ENCODE data around the gene AUTS2. TPM values are rescaled to one million over a fixed set of nuclear protein-coding genes. Genes with fewer than 3 reads are reported as not detected.

Gene AUTS2
- total and polyA plus RNA-seq, 9 of the 15 experiments (the other 6 are each of a cell fraction or from before 2014, with no cell fraction given), result 0.58 TPM; not detected in 8

- TF ChIP-seq, protein P1, sequence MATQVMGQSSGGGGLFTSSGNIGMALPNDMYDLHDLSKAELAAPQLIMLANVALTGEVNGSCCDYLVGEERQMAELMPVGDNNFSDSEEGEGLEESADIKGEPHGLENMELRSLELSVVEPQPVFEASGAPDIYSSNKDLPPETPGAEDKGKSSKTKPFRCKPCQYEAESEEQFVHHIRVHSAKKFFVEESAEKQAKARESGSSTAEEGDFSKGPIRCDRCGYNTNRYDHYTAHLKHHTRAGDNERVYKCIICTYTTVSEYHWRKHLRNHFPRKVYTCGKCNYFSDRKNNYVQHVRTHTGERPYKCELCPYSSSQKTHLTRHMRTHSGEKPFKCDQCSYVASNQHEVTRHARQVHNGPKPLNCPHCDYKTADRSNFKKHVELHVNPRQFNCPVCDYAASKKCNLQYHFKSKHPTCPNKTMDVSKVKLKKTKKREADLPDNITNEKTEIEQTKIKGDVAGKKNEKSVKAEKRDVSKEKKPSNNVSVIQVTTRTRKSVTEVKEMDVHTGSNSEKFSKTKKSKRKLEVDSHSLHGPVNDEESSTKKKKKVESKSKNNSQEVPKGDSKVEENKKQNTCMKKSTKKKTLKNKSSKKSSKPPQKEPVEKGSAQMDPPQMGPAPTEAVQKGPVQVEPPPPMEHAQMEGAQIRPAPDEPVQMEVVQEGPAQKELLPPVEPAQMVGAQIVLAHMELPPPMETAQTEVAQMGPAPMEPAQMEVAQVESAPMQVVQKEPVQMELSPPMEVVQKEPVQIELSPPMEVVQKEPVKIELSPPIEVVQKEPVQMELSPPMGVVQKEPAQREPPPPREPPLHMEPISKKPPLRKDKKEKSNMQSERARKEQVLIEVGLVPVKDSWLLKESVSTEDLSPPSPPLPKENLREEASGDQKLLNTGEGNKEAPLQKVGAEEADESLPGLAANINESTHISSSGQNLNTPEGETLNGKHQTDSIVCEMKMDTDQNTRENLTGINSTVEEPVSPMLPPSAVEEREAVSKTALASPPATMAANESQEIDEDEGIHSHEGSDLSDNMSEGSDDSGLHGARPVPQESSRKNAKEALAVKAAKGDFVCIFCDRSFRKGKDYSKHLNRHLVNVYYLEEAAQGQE (IDR thresholded peaks at IDR 0.05; ENCODE audit: borderline replicate concordance), result no peak
- TF ChIP-seq, protein P1 (CRISPR knock-in tag; IDR thresholded peaks at IDR 0.05; ENCODE audit: low read depth), result no peak
Measured at GRCh38 chr7:69591805-69592204, 6.5 kb upstream of the AUTS2 start (continued).

DNA sequence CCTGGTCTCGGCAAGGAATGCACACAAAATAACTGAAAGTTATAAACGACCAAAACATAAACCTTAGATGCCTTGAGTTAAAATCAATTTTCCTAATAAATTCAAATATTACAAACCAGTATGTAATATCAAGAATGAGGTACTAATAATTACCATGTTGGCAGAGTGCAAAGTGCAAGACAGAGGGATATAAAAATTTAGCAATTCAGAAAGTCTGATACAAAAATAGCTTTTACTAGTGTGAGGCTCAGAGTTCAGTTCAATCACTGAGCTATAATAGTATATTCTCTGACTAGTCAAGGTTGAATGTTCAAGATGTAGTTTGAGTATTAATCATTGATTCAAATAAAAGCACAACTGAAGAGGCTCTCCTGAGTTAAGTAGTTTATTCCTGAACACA is 4.8 kb upstream of the AUTS2 start:
- no peak overlapping the region for H3K27ac ChIP-seq (ENCODE audit: extremely low read depth, low read depth, low read length)
- no peak overlapping the region for H2AFZ ChIP-seq (ENCODE audit: low read depth, low read length)
- CTCF ChIA-PET (ENCODE audit: low intra/inter-chr PET ratio), result no interaction called here
- H3K9me1 ChIP-seq (ENCODE audit: control insufficient read depth, insufficient read depth, low read length), result no peaks in the 10 kb centered on the region
- intact Hi-C loops (cut with micrococcal nuclease), result no loop called here
- no peak overlapping the region for H3K4me3 ChIP-seq
- peaks cover 0 to 13% of the 10 kb centered on the region in 2 experiments; a peak in 1 of 5 replicates for H3K4me1 ChIP-seq (replicated peaks in 1 of 2; ENCODE audit: control insufficient read depth in 2 of 2, insufficient read depth in 2 of 2, low read length in 2 of 2)
- H3K4me2 ChIP-seq (ENCODE audit: insufficient read depth, low read length), result no peak overlapping the region
- no peaks in the 10 kb centered on the region for H3K79me2 ChIP-seq (ENCODE audit: control insufficient read depth, insufficient read depth, low read length)
- H3K9ac ChIP-seq (ENCODE audit: insufficient read depth in 1 of 2, low read depth in 2 of 2, low read length in 2 of 2), result no peak overlapping the region
- TF ChIP-seq ZNF124 (CRISPR knock-in tag; IDR thresholded peaks at IDR 0.05), result no peak
- no peaks in the 10 kb centered on the region for H4K20me1 ChIP-seq (replicated peaks; ENCODE audit: control insufficient read depth, insufficient read depth, low read length)
- FAIRE-seq (no peak), DNase-seq (ENCODE audit: extremely low read depth in 1 of 4, low spot score in 3 of 4) (no peak), ATAC-seq (no peak)
- WGBS (ENCODE audit: insufficient coverage, low coverage, missing lambda C conversion rate), result 4% methylated on average over 2 of the region's 2 CpGs
- no peaks in the 10 kb centered on the region for H3K9me3 ChIP-seq (replicated peaks; ENCODE audit: control insufficient read depth, insufficient read depth, low read depth, low read length)
- BruUV-seq (replicated peaks), result no TSS peak
- peaks cover 7 to 13% of the 10 kb centered on the region in 2 experiments; a peak in 3 of 5 replicates for H3K27me3 ChIP-seq (ENCODE audit: control insufficient read depth in 2 of 2, insufficient read depth in 2 of 2, low read length in 2 of 2)
- no peaks in the 10 kb centered on the region for H3K36me3 ChIP-seq (ENCODE audit: control insufficient read depth, insufficient read depth, low read length)
- POLR2A ChIA-PET, result no interaction called here
- in situ Hi-C loops (cut with MboI), result no loop called here
